ENCODE measurements around the gene ZNF30. TPM values are rescaled to one million over a fixed set of nuclear protein-coding genes. Genes with fewer than 3 reads are reported as not detected.
A peak's percentile ranks its signal among the peaks of the same experiment; 100 is the strongest.
"Not testable (repeated sequence)": the region's sequence is repeated elsewhere in the genome, so short reads cannot be mapped to it uniquely, and the experiment has no call there.

Gene ZNF30
- total RNA-seq, 2 donors from 2014 or later: 4.4 to 4.6 TPM

DNA sequence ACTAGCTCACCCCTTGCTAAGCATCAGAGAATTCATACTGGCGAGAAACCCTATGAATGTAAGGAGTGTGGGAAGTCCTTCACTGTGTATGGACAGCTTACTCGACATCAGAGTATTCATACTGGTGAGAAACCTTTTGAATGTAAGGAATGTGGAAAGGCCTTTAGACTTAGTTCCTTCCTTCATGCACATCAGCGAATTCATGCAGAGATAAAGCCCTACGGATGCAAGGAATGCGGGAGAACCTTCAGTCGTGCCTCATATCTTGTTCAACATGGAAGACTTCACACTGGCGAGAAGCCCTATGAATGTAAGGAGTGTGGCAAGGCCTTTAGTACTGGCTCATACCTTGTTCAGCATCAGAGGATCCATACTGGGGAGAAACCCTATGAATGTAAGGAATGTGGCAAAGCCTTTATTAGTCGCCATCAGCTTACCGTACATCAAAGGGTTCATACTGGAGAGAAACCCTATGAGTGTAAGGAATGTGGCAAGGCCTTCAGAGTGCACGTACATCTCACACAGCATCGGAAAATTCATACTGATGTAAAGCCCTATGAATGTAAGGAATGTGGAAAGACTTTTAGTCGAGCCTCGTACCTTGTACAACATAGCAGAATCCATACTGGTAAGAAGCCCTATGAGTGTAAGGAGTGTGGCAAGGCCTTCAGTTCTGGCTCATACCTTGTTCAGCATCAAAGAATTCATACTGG, 17.3 kb downstream of the ZNF30 start:
- no peak overlapping the region for H3K27ac Mint-ChIP-seq
- peaks cover 54 to 83% of the 10 kb centered on the region in 2 donors for H3K36me3 Mint-ChIP-seq
- DNase-seq (ENCODE audit: low spot score in 2 of 2) (no peak), ATAC-seq (no peak)
- peaks cover 34 to 47% of the 10 kb centered on the region in 2 donors for H3K9me3 Mint-ChIP-seq

- Mint-ChIP-seq H3K27ac (no peak overlapping the region), H3K36me3 (peaks cover 65 to 87% of the 10 kb centered on the region in 2 donors), H3K9me3 (peaks cover 46 to 65% of the 10 kb centered on the region in 2 donors)
- no peak for ATAC-seq
- DNase-seq (ENCODE audit: low spot score in 2 of 2): no peak
Observed at GRCh38 chr19:34953092-34953491, 26.4 kb downstream of the ZNF30 start.

GRCh38 chr19:34957830-34958751, 31.4 kb downstream of the ZNF30 start:
- Mint-ChIP-seq H3K9me3 (peaks cover 42 to 72% of the 10 kb centered on the region in 2 donors), H3K27ac (no peak overlapping the region), H3K36me3 (peaks cover 82 to 94% of the 10 kb centered on the region in 2 donors)
- ATAC-seq: no peak
- no peak for DNase-seq (ENCODE audit: low spot score in 2 of 2)

- DNase-seq (ENCODE audit: low spot score in 2 of 2) (no peak), ATAC-seq (no peak)
- Mint-ChIP-seq H3K36me3 (peaks cover 76 to 89% of the 10 kb centered on the region in 2 donors), H3K9me3 (peaks cover 41 to 63% of the 10 kb centered on the region in 2 donors), H3K27ac (no peak overlapping the region)
Observed at GRCh38 chr19:34959021-34959420, 32.3 kb downstream of the ZNF30 start.

- H3K9me3 Mint-ChIP-seq: peaks cover 36 to 58% of the 10 kb centered on the region in 2 donors
- DNase-seq (ENCODE audit: low spot score in 2 of 2) (no peak), ATAC-seq (no peak)
- H3K27ac Mint-ChIP-seq: no peak overlapping the region
- H3K36me3 Mint-ChIP-seq: peaks cover 70 to 81% of the 10 kb centered on the region in 2 donors
Observed at GRCh38 chr19:34960103-34960805, 33.6 kb downstream of the ZNF30 start.

GRCh38 chr19:34960940-34961679, 34.4 kb downstream of the ZNF30 start:
- Mint-ChIP-seq H3K36me3 (peaks cover 75 to 78% of the 10 kb centered on the region in 2 donors), H3K9me3 (peaks cover 36 to 55% of the 10 kb centered on the region in 2 donors), H3K27ac (peak overlapping the region; percentile 57 to 89)
- DNase-seq (ENCODE audit: low spot score in 2 of 2) (no peak), ATAC-seq (no peak)

DNA sequence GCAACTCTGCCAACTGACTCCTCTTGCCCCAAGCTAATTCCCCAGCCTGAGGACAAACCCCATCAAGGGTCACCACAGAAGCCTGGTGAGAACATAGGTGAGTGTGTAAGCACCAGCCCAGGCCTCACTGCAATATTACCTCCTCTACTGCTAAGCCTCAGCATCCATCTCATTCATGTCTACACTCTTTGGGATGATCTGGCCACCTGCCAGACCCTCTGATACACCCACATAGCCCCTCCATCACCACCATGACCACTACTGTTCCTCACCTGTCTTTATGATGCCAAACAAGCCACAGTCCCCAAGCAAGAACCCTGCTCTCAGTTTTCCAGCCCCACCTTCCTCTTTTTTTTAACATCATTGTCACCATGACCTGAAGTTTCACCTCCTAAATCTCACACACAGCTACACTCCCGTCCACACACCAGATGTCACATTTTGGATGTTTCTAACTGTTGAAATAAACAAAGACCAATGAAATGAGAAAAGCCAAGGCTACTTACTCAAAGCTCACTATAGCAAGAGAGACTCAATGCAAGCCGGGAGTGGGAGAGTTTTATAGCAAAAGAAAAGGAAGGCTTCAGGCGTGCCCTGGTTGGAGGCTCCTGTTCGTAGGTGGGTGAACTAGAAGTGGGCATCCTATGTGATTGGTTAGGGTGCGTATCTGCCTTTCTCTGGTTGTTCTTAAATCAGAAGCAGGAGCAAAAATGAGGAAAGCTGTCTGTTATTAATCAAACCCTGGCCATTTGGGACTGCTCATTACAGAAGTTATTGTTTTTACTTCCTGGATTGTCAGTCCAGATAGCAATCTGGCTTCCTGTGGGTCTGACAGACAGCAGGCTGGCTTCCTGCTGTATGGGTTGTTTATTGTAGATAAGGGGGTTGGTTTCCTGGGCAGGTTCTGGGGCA, 35.3 kb downstream of the ZNF30 start:
- no peak for ATAC-seq
- H3K9me3 Mint-ChIP-seq: peaks cover 33 to 48% of the 10 kb centered on the region in 2 donors

GRCh38 chr19:34962687-34963572, 36.2 kb downstream of the ZNF30 start:
- peak; percentile 17 to 25 for ATAC-seq

More for the DNA sequence above, 35.3 kb downstream of the ZNF30 start:
- DNase-seq (ENCODE audit: low spot score in 2 of 2): no peak
- Mint-ChIP-seq H3K27ac (peak overlapping the region in 1 of 2 donors; percentile 89), H3K36me3 (peaks cover 65 to 76% of the 10 kb centered on the region in 2 donors)

GRCh38 chr19:34963573-34964406, 37.1 kb downstream of the ZNF30 start, which contains the start of gene ZNF792:
Gene ZNF792, minus strand, starts transcription at chr19:34964229. Its CDS starts 567 bp downstream, at chr19:34963662.
- peaks cover 31 to 53% of the 10 kb centered on the region in 2 donors for H3K9me3 Mint-ChIP-seq
- peak within 1 kb of the TSS; percentile 83 to 89 for H3K27ac Mint-ChIP-seq
- DNase-seq (ENCODE audit: low spot score in 2 of 2) (peak; percentile 62 to 77), ATAC-seq (peak; percentile 83 to 84)
- H3K36me3 Mint-ChIP-seq: peaks cover 58 to 71% of the 10 kb centered on the region in 2 donors

More at GRCh38 chr19:34962687-34963572, 36.2 kb downstream of the ZNF30 start:
- peaks cover 29 to 46% of the 10 kb centered on the region in 2 donors for H3K9me3 Mint-ChIP-seq
- no peak for DNase-seq (ENCODE audit: low spot score in 2 of 2)
- peak overlapping the region; percentile 83 to 89 for H3K27ac Mint-ChIP-seq
- H3K36me3 Mint-ChIP-seq: peaks cover 60 to 73% of the 10 kb centered on the region in 2 donors

- DNase-seq (ENCODE audit: low spot score in 2 of 2) (no peak), ATAC-seq (no peak)
- Mint-ChIP-seq H3K27ac (no peak overlapping the region), H3K36me3 (peaks cover 50 to 66% of the 10 kb centered on the region in 2 donors), H3K9me3 (peaks cover 26 to 47% of the 10 kb centered on the region in 2 donors)
Observed at GRCh38 chr19:34964598-34964997, 37.9 kb downstream of the ZNF30 start.

DNA sequence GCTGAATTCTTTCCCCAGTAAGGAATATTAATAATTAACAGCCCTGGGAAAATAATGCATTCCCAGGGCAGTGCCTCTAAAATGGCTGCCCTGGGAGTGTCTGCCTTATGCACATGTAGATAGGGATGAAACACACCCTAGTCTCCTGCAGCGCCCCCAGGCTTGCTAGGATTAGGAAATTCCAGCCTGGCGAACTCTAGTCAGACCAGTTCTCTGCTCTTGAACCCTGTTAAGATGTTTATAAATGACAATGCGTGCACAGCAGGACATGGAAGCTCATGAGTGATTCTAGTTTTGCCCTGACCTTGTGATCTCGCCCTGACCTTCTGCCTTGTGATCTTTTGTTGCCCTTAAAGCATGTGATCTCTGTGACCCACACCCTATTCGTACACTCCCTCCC, 38.8 kb downstream of the ZNF30 start:
- Mint-ChIP-seq H3K36me3 (peaks cover 41 to 65% of the 10 kb centered on the region in 2 donors), H3K9me3 (peaks cover 19 to 38% of the 10 kb centered on the region in 2 donors)
- ATAC-seq; H3K27ac Mint-ChIP-seq; DNase-seq (ENCODE audit: low spot score in 2 of 2): not testable (repeated sequence)

GRCh38 chr19:34967551-34967950, 40.8 kb downstream of the ZNF30 start:
- Mint-ChIP-seq H3K27ac (no peak overlapping the region), H3K36me3 (peaks cover 23 to 44% of the 10 kb centered on the region in 2 donors), H3K9me3 (peaks cover 13 to 23% of the 10 kb centered on the region in 2 donors)
- DNase-seq (ENCODE audit: low spot score in 2 of 2) (no peak), ATAC-seq (no peak)

- no peak overlapping the region for H3K27ac Mint-ChIP-seq
- DNase-seq (ENCODE audit: low spot score in 2 of 2) (no peak), ATAC-seq (no peak)
- H3K9me3 Mint-ChIP-seq: peaks cover 7 to 18% of the 10 kb centered on the region in 2 donors
- H3K36me3 Mint-ChIP-seq: peaks cover 14 to 35% of the 10 kb centered on the region in 2 donors
Observed at GRCh38 chr19:34969721-34970120, 43.0 kb downstream of the ZNF30 start.

Data from activated naive CD4-positive, alpha-beta T cell treated with anti-CD3 and anti-CD28 coated beads, Interleukin-2, amount 50 U/mL, for 72 hours (primary cell).